ENCODE measurements around the gene CTPS1.

The CTPS1 gene

GRCh38 chr1:40951943-40952743, 27.4 kb upstream of the CTPS1 start:
- no peak for TF ChIP-seq GATA2 (IDR thresholded peaks at IDR 0.05; ENCODE audit: low read depth, low read length)
- TF ChIP-seq GATA3 (IDR thresholded peaks at IDR 0.05; ENCODE audit: low read depth, low read length), result no peak

- TF ChIP-seq GATA2 (IDR thresholded peaks at IDR 0.05; ENCODE audit: low read depth, low read length) (no peak), GATA3 (IDR thresholded peaks at IDR 0.05; ENCODE audit: low read depth, low read length) (no peak)
Measured at GRCh38 chr1:40952744-40953315, 26.7 kb upstream of the CTPS1 start.

- TF ChIP-seq GATA3 (IDR thresholded peaks at IDR 0.05; ENCODE audit: low read depth, low read length), result no peak
- TF ChIP-seq GATA2 (IDR thresholded peaks at IDR 0.05; ENCODE audit: low read depth, low read length), result no peak
Measured at GRCh38 chr1:40954626-40955025, 24.9 kb upstream of the CTPS1 start.

- no peak for TF ChIP-seq GATA2 (IDR thresholded peaks at IDR 0.05; ENCODE audit: low read depth, low read length)
- no peak for TF ChIP-seq GATA3 (IDR thresholded peaks at IDR 0.05; ENCODE audit: low read depth, low read length)
Measured at GRCh38 chr1:40955266-40955665, 24.2 kb upstream of the CTPS1 start.

GRCh38 chr1:40956407-40956806, 23.1 kb upstream of the CTPS1 start:
- no peak for TF ChIP-seq GATA3 (IDR thresholded peaks at IDR 0.05; ENCODE audit: low read depth, low read length)
- TF ChIP-seq GATA2 (IDR thresholded peaks at IDR 0.05; ENCODE audit: low read depth, low read length), result no peak

GRCh38 chr1:40958210-40958609, 21.3 kb upstream of the CTPS1 start:
- no peak for TF ChIP-seq GATA2 (IDR thresholded peaks at IDR 0.05; ENCODE audit: low read depth, low read length)
- TF ChIP-seq GATA3 (IDR thresholded peaks at IDR 0.05; ENCODE audit: low read depth, low read length), result no peak

GRCh38 chr1:40965531-40965930, 14.0 kb upstream of the CTPS1 start:
- TF ChIP-seq GATA3 (IDR thresholded peaks at IDR 0.05; ENCODE audit: low read depth, low read length), result no peak
- TF ChIP-seq GATA2 (IDR thresholded peaks at IDR 0.05; ENCODE audit: low read depth, low read length), result no peak

GRCh38 chr1:40966417-40966816, 13.1 kb upstream of the CTPS1 start:
- TF ChIP-seq GATA2 (IDR thresholded peaks at IDR 0.05; ENCODE audit: low read depth, low read length), result no peak
- no peak for TF ChIP-seq GATA3 (IDR thresholded peaks at IDR 0.05; ENCODE audit: low read depth, low read length)

- TF ChIP-seq GATA3 (IDR thresholded peaks at IDR 0.05; ENCODE audit: low read depth, low read length) (no peak), GATA2 (IDR thresholded peaks at IDR 0.05; ENCODE audit: low read depth, low read length) (no peak)
Measured at GRCh38 chr1:40969445-40969844, 10.1 kb upstream of the CTPS1 start.

- TF ChIP-seq GATA2 (IDR thresholded peaks at IDR 0.05; ENCODE audit: low read depth, low read length) (no peak), GATA3 (IDR thresholded peaks at IDR 0.05; ENCODE audit: low read depth, low read length) (no peak)
Measured at GRCh38 chr1:40971966-40972365, 7.5 kb upstream of the CTPS1 start.

GRCh38 chr1:40973912-40974311, 5.6 kb upstream of the CTPS1 start:
- TF ChIP-seq GATA2 (IDR thresholded peaks at IDR 0.05; ENCODE audit: low read depth, low read length), result no peak
- TF ChIP-seq GATA3 (IDR thresholded peaks at IDR 0.05; ENCODE audit: low read depth, low read length), result no peak

- TF ChIP-seq GATA3 (IDR thresholded peaks at IDR 0.05; ENCODE audit: low read depth, low read length), result no peak
- no peak for TF ChIP-seq GATA2 (IDR thresholded peaks at IDR 0.05; ENCODE audit: low read depth, low read length)
Measured at GRCh38 chr1:40974945-40975344, 4.6 kb upstream of the CTPS1 start.

- no peak for TF ChIP-seq GATA3 (IDR thresholded peaks at IDR 0.05; ENCODE audit: low read depth, low read length)
- no peak for TF ChIP-seq GATA2 (IDR thresholded peaks at IDR 0.05; ENCODE audit: low read depth, low read length)
Measured at GRCh38 chr1:40976952-40977690, 2.4 kb upstream of the CTPS1 start.

- TF ChIP-seq GATA2 (IDR thresholded peaks at IDR 0.05; ENCODE audit: low read depth, low read length) (no peak), GATA3 (IDR thresholded peaks at IDR 0.05; ENCODE audit: low read depth, low read length) (no peak)
Measured at GRCh38 chr1:40977716-40978115, 1.8 kb upstream of the CTPS1 start.

- TF ChIP-seq GATA2 (IDR thresholded peaks at IDR 0.05; ENCODE audit: low read depth, low read length), result no peak
- no peak for TF ChIP-seq GATA3 (IDR thresholded peaks at IDR 0.05; ENCODE audit: low read depth, low read length)
Measured at GRCh38 chr1:40978886-40979240, 633 bp upstream of the CTPS1 start.
